Endothelial cell of umbilical vein (primary cell): ENCODE results near the gene CXCL13.

Experiments used
- EZH2 ChIP-seq: IDR thresholded peaks from 2 replicates; pipeline ENCODE4 v1.6.1; 2012; ENCODE audit warnings: borderline replicate concordance, low read depth, mild to moderate bottlenecking, moderate library complexity, low read length, inconsistent platforms; ENCODE audit not compliant: severe bottlenecking
- FOS ChIP-seq: IDR thresholded peaks from 2 replicates; pipeline ENCODE4 v1.6.1; 2011; ENCODE audit warnings: mild to moderate bottlenecking, low read length, moderate library complexity, borderline replicate concordance; ENCODE audit not compliant: insufficient read depth
- GATA2 ChIP-seq: IDR thresholded peaks from 2 replicates; pipeline ENCODE4 v1.7.0; 2011; ENCODE audit warnings: low read depth, mild to moderate bottlenecking, moderate library complexity, mixed read lengths, low read length; ENCODE audit not compliant: insufficient read length, insufficient read depth
- MYC ChIP-seq: IDR thresholded peaks from one replicate; pipeline ENCODE4 v1.6.1; 2011; ENCODE audit warnings: mild to moderate bottlenecking, low read depth, low read length
- POLR2A ChIP-seq: IDR thresholded peaks from 2 replicates; pipeline ENCODE4 v1.6.1; 2012; ENCODE audit warnings: low read depth, mild to moderate bottlenecking, control low read depth, low read length
- POLR2AphosphoS5 ChIP-seq: IDR thresholded peaks from 2 replicates; pipeline ENCODE4 v1.6.1; 2012; ENCODE audit warnings: low read depth, mild to moderate bottlenecking, control low read depth, low read length, moderate library complexity; ENCODE audit not compliant: insufficient read depth
- TF ChIP-seq, protein P1 (sequence below), 2 donors: IDR thresholded peaks; 1 replicate in 1 of 2; 2 replicates in 1 of 2; pipeline ENCODE4 v1.5.1; 2011; ENCODE audit warnings: low read length in 2 of 2, mild to moderate bottlenecking in 2 of 2, moderate library complexity in 2 of 2, control low read depth in 1 of 2, inconsistent platforms in 1 of 2, low read depth in 1 of 2; ENCODE audit not compliant: insufficient read depth in 1 of 2; ENCODE audit errors: extremely low read depth in 1 of 2

DNA sequence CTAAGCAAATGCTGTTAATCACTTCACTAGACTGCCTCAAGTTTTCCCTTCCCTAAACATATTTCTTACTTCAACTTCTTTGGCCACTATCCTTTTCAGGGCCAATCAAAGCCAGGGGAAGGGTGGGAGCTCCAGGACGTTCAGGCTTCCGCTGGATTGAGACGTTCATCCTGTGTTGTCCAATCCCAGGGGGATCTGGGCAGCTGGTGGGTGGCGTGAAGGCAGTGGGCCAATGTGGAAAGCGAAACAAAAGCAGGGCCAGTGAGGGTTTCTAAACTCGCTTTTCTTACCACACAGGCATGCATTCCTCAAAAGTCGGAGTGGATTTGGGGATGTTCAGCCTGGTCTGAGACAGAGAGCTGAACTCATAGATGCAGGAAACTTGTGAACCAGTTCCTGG is 7.6 kb downstream of the CXCL13 start:
- TF ChIP-seq, protein P1, sequence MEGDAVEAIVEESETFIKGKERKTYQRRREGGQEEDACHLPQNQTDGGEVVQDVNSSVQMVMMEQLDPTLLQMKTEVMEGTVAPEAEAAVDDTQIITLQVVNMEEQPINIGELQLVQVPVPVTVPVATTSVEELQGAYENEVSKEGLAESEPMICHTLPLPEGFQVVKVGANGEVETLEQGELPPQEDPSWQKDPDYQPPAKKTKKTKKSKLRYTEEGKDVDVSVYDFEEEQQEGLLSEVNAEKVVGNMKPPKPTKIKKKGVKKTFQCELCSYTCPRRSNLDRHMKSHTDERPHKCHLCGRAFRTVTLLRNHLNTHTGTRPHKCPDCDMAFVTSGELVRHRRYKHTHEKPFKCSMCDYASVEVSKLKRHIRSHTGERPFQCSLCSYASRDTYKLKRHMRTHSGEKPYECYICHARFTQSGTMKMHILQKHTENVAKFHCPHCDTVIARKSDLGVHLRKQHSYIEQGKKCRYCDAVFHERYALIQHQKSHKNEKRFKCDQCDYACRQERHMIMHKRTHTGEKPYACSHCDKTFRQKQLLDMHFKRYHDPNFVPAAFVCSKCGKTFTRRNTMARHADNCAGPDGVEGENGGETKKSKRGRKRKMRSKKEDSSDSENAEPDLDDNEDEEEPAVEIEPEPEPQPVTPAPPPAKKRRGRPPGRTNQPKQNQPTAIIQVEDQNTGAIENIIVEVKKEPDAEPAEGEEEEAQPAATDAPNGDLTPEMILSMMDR (IDR thresholded peaks at IDR 0.05; ENCODE audit: extremely low read depth in 1 of 2, insufficient read depth in 1 of 2, low read depth in 1 of 2, low read length in 2 of 2), result no peak
- TF ChIP-seq POLR2A, result no peak
- TF ChIP-seq FOS, result no peak
- no peak for TF ChIP-seq EZH2
- no peak for TF ChIP-seq POLR2AphosphoS5
- TF ChIP-seq GATA2, result no peak
- TF ChIP-seq MYC, result no peak
